GM18873 (cell line): Measurements from ENCODE around the gene LRRTM2.
"Not testable (repeated sequence)": the region's sequence is repeated elsewhere in the genome, so short reads cannot be mapped to it uniquely, and the experiment has no call there.

Experiments used
- ATAC-seq: cut with Tn5 transposase; IDR thresholded peaks from one replicate; pipeline ENCODE4 v1.9.1; 2021; ENCODE audit warnings: mild to moderate bottlenecking, moderate library complexity, moderate number of reproducible peaks; ENCODE audit not compliant: unreplicated experiment, low FRiP score

LRRTM2 gene

GRCh38 chr5:138843316-138844124 lies 31.6 kb downstream of the LRRTM2 start:
- ATAC-seq: no peak

- no peak for ATAC-seq
Observed at GRCh38 chr5:138841531-138841930, 33.6 kb downstream of the LRRTM2 start.

- ATAC-seq: no peak
Observed at GRCh38 chr5:138840103-138840502, 35.0 kb downstream of the LRRTM2 start.

- no peak for ATAC-seq
Observed at GRCh38 chr5:138837160-138837559, 38.0 kb downstream of the LRRTM2 start.

GRCh38 chr5:138834853-138835252 lies 40.3 kb downstream of the LRRTM2 start:
- ATAC-seq: not testable (repeated sequence)

GRCh38 chr5:138833726-138834480 lies 41.2 kb downstream of the LRRTM2 start:
- ATAC-seq: no peak

GRCh38 chr5:138833080-138833479 lies 42.1 kb downstream of the LRRTM2 start:
- ATAC-seq: no peak

- ATAC-seq: no peak
Observed at GRCh38 chr5:138832218-138832617, 42.9 kb downstream of the LRRTM2 start.

- ATAC-seq: no peak
Observed at GRCh38 chr5:138831703-138832102, 43.4 kb downstream of the LRRTM2 start.

- no peak for ATAC-seq
Observed at GRCh38 chr5:138829341-138829740, 45.8 kb downstream of the LRRTM2 start.

- ATAC-seq: no peak
Observed at GRCh38 chr5:138828556-138828955, 46.6 kb downstream of the LRRTM2 start.

GRCh38 chr5:138824924-138825863 lies 49.9 kb downstream of the LRRTM2 start:
- no peak for ATAC-seq

- ATAC-seq: no peak
Observed at GRCh38 chr5:138824516-138824915, 50.6 kb downstream of the LRRTM2 start.

GRCh38 chr5:138820695-138821094 lies 54.4 kb downstream of the LRRTM2 start:
- no peak for ATAC-seq

GRCh38 chr5:138819081-138819480 lies 56.1 kb downstream of the LRRTM2 start:
- ATAC-seq: no peak
